Spinal cord (tissue), 10 donors: ENCODE data around the gene BRD3OS. TPM values are rescaled to one million over a fixed set of nuclear protein-coding genes. Genes with fewer than 3 reads are reported as not detected.

Source experiments
- DNase-seq, 6 donors: peaks; one replicate each; pipeline versions ENCODE4 v3.0.0 to v3.0.0-alpha.2; 2013 to 2015; ENCODE audit warnings: low spot score in 6 of 6, low read depth in 4 of 6
- H3K27ac ChIP-seq: one replicate; pipeline ENCODE4 v1.5.1; 2013; ENCODE audit warnings: low read depth, low read length, control low read depth
- H3K27me3 ChIP-seq: one replicate; pipeline ENCODE4 v1.6.1; 2013; ENCODE audit warnings: low read length; ENCODE audit not compliant: control insufficient read depth, insufficient read depth
- H3K36me3 ChIP-seq: one replicate; pipeline ENCODE4 v1.6.1; 2013; ENCODE audit warnings: low read length; ENCODE audit not compliant: control insufficient read depth, insufficient read depth
- H3K4me1 ChIP-seq: one replicate; pipeline ENCODE4 v1.6.1; 2013; ENCODE audit warnings: low read length; ENCODE audit not compliant: control insufficient read depth, insufficient read depth
- H3K4me3 ChIP-seq: one replicate; pipeline ENCODE4 v1.5.1; 2013; ENCODE audit warnings: low read depth, low read length, control low read depth
- H3K9me3 ChIP-seq: one replicate; pipeline ENCODE4 v1.6.1; 2013; ENCODE audit warnings: low read length; ENCODE audit not compliant: control insufficient read depth, insufficient read depth
- WGBS: methylation state at CpG from one replicate; pipeline ENCODE4 v1.1.5; 2013; ENCODE audit warnings: missing lambda C conversion rate; ENCODE audit not compliant: insufficient coverage; 5-methylcytosine and 5-hydroxymethylcytosine counted together
- polyA plus RNA-seq, 2 donors: library from polyadenylated mRNA; unstranded; fragments of 120-200 nt; gene quantifications; one replicate each; pipeline ENCODE4 v1.2.1, GENCODE V29; 2013; ENCODE audit not compliant: insufficient read length in 2 of 2
- total RNA-seq, 2 donors: library from RNA; depleted of rRNA in 1 of 2; stranded (reverse); fragments of 120-200 nt in 1 of 2; fragments of >200 nt in 1 of 2; gene quantifications; one replicate each; pipeline versions ENCODE4 v1.2.3 to v1.2.4, GENCODE V29; 2013 to 2014
- donor health status: healthy.

BRD3OS gene
- total and polyA plus RNA-seq, 4 donors: 22.4 to 56.3 (median 39.6) TPM

DNA sequence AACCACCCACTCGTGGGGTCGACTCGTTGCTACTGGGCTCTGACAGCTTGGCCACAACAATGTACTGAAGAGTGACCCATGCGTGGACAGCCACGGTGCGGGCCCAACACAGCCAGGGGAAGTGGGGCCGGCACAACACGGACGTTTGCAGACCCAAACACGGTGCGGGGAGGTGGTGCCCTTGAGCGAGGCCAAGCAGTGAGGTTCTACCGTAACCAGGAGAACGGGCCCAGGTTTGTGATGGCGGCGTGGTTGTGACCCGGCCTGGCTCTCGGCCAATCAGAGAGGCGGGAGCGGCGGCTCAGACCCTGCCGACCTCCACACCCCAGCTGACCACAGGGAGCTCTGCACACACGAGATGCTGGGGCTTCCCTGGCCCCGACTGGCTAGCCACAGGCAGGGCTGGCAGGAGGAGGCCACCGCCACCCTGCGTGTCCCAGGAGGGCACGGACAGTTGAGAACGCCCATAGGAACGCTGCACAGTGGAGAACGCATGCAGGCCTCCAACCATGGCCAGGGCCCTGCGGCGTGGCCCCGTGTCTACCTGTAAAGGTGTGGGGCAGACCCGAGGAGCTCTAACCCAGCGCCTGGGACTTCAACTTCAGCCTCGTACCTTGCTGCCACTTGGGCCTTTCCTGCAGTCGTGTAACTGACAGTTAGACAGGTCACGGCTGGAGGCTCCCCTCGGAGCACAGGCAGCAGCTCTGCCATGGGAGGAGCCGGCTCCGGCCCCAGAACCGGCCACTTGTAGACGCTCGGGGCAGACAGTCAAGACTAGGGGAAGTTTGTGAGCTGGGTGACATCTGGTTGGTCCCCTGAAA lies 28.9 kb downstream of the BRD3OS start:
- H3K27me3 ChIP-seq: no peaks in the 10 kb centered on the region
- peaks cover 92% of the 10 kb centered on the region for H3K36me3 ChIP-seq
- H3K4me3 ChIP-seq: no peak overlapping the region
- whole genome bisulfite sequencing: 89% methylated on average over 44 of the region's 44 CpGs
- H3K4me1 ChIP-seq: peaks cover 42% of the 10 kb centered on the region
- no peaks in the 10 kb centered on the region for H3K9me3 ChIP-seq
- DNase-seq: no peak
- H3K27ac ChIP-seq: no peak overlapping the region

DNA sequence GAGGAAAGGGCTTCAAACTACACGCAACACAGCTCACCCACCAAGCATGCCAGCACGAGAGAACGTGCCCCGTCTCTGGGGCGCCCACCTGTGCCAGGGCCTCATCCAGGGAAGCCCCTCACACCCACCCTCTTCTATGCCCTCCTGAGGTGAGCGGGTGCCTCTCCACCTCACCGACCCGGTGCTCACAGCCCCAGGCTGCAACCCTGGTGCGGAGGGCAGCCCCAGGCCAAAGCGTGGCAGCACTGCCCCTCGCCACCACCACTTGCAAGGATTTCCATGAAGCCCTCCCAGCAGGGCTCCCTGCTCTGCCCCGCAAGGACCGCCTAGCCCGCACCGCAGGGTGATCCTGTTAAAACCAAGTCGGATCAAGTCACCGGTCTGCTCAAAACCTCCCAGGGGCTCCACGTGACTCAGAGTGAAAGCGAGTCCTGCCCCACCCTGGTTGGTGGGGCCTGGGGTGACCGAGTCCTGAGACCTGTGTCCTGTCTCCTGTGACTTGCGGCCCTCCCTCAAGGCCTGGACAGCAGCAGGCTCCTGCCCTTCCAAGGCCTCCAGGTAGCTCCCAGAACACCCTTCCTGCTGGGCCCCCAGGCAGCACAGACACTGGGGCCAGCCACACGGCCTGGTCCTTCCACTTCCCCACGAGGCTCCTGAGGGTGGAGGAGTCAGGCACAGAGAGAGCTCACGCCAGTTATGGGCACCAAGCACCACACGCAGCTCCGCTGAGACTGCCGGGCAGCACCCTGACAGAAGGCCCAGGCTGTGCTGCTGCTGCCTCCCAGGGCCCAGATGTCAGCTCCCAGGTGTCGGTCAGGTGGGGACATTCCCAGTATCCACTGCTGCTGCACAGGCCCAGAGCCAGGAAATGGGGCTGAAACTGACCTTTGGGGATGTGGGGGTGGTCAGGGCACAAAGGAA lies 29.9 kb downstream of the BRD3OS start:
- Histone ChIP-seq H3K27ac (peak overlapping the region; percentile 33), H3K36me3 (peaks cover 90% of the 10 kb centered on the region), H3K4me1 (peaks cover 52% of the 10 kb centered on the region), H3K4me3 (no peak overlapping the region), H3K9me3 (no peaks in the 10 kb centered on the region), H3K27me3 (no peaks in the 10 kb centered on the region)
- DNase-seq: no peak
- WGBS: 82% methylated on average over 27 of the region's 28 CpGs

DNA sequence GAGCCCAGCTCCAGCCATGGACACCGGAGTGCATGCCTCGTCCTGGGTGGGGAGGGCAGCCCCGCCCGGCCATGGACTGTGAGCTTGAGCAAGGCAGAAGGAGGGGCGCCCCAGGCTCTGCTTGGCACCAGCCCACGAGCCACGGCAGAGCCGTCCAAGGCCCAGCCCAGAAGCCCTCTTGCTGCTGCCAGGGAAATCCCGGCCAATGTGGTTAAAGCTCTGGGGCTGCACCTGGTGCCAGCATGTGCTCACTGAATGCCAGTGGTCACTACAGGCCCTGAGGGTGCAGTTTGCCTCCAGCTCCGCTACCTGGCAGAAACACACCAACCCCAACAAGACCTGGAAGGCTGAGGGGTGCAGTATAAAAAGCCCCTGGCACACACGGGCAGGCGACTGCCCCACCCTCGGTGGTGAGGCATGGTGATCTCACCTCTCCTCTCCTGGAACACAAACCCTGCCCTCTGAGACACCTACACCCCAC lies 30.7 kb downstream of the BRD3OS start:
- peak in 5 of 6 donors; percentile 32 to 85 (median 53) for DNase-seq
- WGBS: 22% methylated on average over 11 of the region's 13 CpGs
- peaks cover 87% of the 10 kb centered on the region for H3K36me3 ChIP-seq
- no peaks in the 10 kb centered on the region for H3K27me3 ChIP-seq
- H3K4me1 ChIP-seq: peaks cover 61% of the 10 kb centered on the region
- H3K27ac ChIP-seq: peak overlapping the region; percentile 33
- no peak overlapping the region for H3K4me3 ChIP-seq
- no peaks in the 10 kb centered on the region for H3K9me3 ChIP-seq

DNA sequence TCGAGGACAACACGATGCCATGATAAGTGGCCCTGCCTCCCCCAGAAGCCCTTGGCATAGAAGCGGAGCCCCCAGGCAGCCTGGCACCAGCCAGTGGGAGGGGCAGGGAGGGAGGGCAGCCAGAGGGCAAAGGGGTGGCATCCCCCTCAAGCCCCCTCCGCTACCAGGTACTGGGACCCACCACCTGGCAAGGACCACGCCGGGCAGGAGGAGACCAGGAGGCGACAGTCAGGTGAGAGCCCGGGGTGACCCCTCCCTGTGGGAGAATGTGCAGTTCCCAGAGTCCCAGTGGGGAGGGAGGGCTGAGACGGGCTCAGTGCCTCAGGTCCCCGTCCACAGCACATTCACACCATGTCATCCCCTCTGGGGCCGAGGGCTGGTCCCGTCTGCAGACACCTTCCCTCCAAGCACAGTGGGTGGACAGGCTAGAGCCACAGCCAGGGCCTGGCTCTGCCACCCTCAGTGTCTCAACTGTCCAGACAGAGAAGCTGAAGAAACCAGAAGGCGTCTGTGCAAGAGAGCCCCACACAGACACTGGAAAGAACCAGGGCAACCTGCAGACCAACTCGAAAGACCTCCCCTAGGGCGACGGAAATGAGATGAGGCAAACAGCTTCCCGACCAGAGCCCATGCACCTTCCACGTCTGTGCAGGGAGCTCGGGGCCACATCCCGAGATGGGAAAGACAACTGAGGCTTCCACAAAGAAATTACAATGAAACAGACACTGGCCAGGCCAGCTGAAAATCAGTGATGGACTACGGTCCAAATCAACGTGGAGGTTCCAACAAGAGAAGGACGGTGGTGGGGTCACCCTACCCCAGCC lies 31.4 kb downstream of the BRD3OS start:
- H3K36me3 ChIP-seq: peaks cover 85% of the 10 kb centered on the region
- DNase-seq: no peak
- no peak overlapping the region for H3K4me3 ChIP-seq
- 78% methylated on average over 18 of the region's 23 CpGs for WGBS
- peaks cover 68% of the 10 kb centered on the region for H3K4me1 ChIP-seq
- no peaks in the 10 kb centered on the region for H3K9me3 ChIP-seq
- no peaks in the 10 kb centered on the region for H3K27me3 ChIP-seq
- H3K27ac ChIP-seq: peak overlapping the region; percentile 33

DNA sequence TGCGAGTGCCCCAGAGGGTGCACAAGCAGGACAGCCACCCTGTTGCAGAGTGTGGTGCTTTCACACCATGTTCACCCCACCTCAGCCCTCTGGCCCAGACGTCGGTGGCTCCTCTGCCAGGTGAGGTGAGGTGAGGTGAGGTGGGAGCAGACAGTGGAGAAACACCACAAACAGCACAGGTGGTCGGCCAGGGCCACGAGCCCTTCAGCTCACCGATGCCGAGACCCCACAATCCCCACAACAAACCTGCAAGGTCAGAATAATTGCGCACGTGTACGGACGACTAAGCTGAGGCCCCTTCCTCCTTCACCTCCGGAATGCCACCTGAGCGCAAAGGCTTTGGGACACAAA lies 32.0 kb downstream of the BRD3OS start:
- no peak overlapping the region for H3K27ac ChIP-seq
- no peaks in the 10 kb centered on the region for H3K9me3 ChIP-seq
- no peak overlapping the region for H3K4me3 ChIP-seq
- no peaks in the 10 kb centered on the region for H3K27me3 ChIP-seq
- H3K4me1 ChIP-seq: peaks cover 73% of the 10 kb centered on the region
- DNase-seq: no peak
- WGBS: 88% methylated on average over 10 of the region's 13 CpGs
- peaks cover 84% of the 10 kb centered on the region for H3K36me3 ChIP-seq

DNA sequence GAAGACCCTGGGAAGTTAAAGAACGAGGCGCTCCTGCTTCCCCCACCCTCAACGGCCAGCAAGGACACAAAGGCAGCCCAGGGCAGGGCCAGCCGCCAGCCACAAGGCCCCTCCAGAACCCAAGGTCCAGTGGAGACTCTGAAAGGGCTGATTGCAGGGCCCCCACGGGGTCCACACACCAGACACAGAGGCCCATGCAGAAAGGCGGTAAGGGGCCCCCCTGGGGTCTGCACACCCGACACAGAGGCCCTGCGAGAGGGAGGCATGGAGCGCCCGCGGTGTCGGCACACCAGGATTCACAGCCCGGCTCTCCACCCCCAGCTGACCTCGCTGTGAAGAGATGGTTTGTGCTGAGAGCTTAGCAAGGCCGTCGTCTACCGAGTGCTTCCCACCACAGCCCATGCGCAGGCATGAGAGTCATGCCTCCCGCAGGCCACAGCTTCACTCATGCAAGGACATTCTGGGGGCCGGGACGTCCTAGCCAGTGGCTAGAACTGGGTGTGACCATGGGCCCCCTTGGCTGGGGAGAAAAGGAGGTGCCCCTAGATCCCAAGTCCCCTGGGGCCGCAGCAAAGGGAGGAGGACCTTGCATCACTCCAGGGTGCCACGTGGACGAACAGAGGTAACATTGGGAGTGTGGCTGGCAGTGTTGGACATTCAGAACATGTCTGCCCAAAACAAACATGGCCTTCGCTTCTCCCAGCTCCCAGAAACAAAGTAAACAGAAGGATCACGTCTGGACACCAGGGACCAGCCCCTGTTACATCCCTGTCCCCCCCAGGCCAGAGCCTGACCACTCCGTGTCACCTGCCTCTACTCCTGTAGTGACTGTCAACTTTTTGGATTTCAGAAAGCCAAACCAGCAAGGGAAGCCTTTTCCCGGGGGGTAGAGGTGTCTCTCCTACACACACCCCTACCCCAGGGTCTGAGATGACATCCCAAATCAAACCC lies 32.7 kb downstream of the BRD3OS start:
- Histone ChIP-seq H3K9me3 (no peaks in the 10 kb centered on the region), H3K4me3 (no peak overlapping the region), H3K27ac (peak overlapping the region; percentile 33), H3K36me3 (peaks cover 81% of the 10 kb centered on the region), H3K27me3 (no peaks in the 10 kb centered on the region), H3K4me1 (peaks cover 81% of the 10 kb centered on the region)
- DNase-seq: no peak
- WGBS: 44% methylated on average over 22 of the region's 28 CpGs

DNA sequence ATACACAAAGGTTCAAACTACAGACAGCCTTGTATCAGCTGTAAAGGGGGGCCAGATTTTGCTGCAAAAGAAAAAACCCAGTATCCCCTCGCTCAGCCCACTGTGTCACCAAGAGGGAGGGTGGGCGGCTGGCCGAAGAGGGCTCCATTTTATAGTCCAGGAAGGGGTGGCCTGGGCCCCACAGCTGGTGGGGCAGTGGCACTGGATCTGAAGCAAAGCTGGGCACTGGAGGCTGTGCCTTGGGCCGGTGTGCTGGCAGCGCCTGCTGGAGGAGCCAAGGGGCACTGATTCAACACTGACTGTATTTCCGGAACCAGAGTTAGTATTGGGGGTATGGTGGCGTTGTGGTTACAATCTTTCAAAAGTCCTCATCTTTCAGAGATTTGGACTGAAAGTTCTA lies 33.4 kb downstream of the BRD3OS start:
- no peaks in the 10 kb centered on the region for H3K27me3 ChIP-seq
- peak in 2 of 6 donors; percentile 32 to 43 for DNase-seq
- no peak overlapping the region for H3K27ac ChIP-seq
- no peak overlapping the region for H3K4me3 ChIP-seq
- H3K4me1 ChIP-seq: peaks cover 88% of the 10 kb centered on the region
- H3K9me3 ChIP-seq: no peaks in the 10 kb centered on the region
- peaks cover 79% of the 10 kb centered on the region for H3K36me3 ChIP-seq
- WGBS: 52% methylated on average over 7 of the region's 7 CpGs

DNA sequence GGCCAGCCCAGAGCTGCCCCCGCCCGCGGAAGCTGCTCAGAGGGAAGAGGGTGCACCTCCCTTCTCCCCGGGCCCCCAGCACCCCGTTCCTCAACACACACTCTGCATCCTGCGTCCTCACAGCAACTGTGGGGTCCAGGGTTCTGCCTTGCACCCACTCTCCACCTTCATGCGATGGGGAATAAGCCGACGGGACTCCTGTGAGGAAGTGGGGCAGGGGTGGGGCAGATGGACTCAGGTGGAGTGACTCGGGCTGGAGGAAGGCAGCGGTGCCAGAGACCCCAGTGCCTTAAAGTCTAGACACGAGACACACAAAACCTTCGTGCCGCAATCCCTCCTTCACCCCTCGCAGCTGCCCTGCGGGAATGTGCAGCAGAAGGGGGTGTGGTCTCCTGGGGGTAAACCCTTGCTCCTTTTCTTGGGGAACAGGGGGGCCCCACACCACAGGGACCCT lies 33.9 kb downstream of the BRD3OS start:
- Histone ChIP-seq H3K9me3 (no peaks in the 10 kb centered on the region), H3K27me3 (no peaks in the 10 kb centered on the region), H3K4me1 (peaks cover 93% of the 10 kb centered on the region), H3K27ac (no peak overlapping the region), H3K36me3 (peaks cover 77% of the 10 kb centered on the region), H3K4me3 (no peak overlapping the region)
- DNase-seq: no peak
- WGBS: 94% methylated on average over 2 of the region's 16 CpGs
